Type B pancreatic cell (in vitro differentiated cells): ENCODE data around the gene NEURL1. TPM values are rescaled to one million over a fixed set of nuclear protein-coding genes. Genes with fewer than 3 reads are reported as not detected.
A peak's percentile ranks its signal among the peaks of the same experiment; 100 is the strongest.
"Not testable (repeated sequence)": the region's sequence is repeated elsewhere in the genome, so short reads cannot be mapped to it uniquely, and the experiment has no call there.

Experiments used
- DNase-seq: peaks from one replicate; pipeline ENCODE4 v3.0.0; 2021; ENCODE audit warnings: mixed read lengths; ENCODE audit not compliant: unreplicated experiment; ENCODE audit errors: extremely low spot score
- H3K27ac Mint-ChIP-seq: 2 replicates; pipeline ENCODE4 v1.8.0; 2021; ENCODE audit warnings: mild to moderate bottlenecking, mixed read lengths
- H3K27me3 Mint-ChIP-seq: 2 replicates; pipeline ENCODE4 v1.8.0; 2021; ENCODE audit warnings: mixed read lengths
- H3K36me3 Mint-ChIP-seq: 2 replicates; pipeline ENCODE4 v1.8.0; 2021; ENCODE audit warnings: mixed read lengths
- H3K4me1 Mint-ChIP-seq: one replicate; pipeline ENCODE4 v1.8.0; 2021; ENCODE audit warnings: mixed read lengths; ENCODE audit not compliant: unreplicated experiment
- H3K4me3 Mint-ChIP-seq: 2 replicates; pipeline ENCODE4 v1.8.0; 2021; ENCODE audit warnings: mild to moderate bottlenecking, mixed read lengths
- H3K9me3 Mint-ChIP-seq: 2 replicates; pipeline ENCODE4 v1.8.0; 2021; ENCODE audit warnings: mixed read lengths
- CTCF ChIP-seq: fragments of 200-600 bp; sonication (generic); conservative IDR thresholded peaks from 2 replicates; pipeline ENCODE4 v1.5.0; 2021; ENCODE audit warnings: antibody characterized with exemption, mild to moderate bottlenecking
- total RNA-seq: library from RNA; stranded (reverse); gene quantifications from 2 replicates; pipeline ENCODE4 v1.2.1, GENCODE V29; 2021; ENCODE audit warnings: low replicate concordance

The NEURL1 gene
- total RNA-seq, 1 donor from 2014 or later: 38.3 TPM

- Mint-ChIP-seq H3K27ac (peak overlapping the region; percentile 53), H3K4me3 (peak overlapping the region; percentile 5), H3K27me3 (peaks cover 37% of the 10 kb centered on the region), H3K4me1 (peaks cover 22% of the 10 kb centered on the region), H3K9me3 (no peaks in the 10 kb centered on the region), H3K36me3 (no peaks in the 10 kb centered on the region)
- DNase-seq: no peak
- TF ChIP-seq CTCF: no peak
Observed at GRCh38 chr10:103498936-103499638, 5.6 kb downstream of the NEURL1 start.

GRCh38 chr10:103499881-103500280 lies 6.4 kb downstream of the NEURL1 start:
- peaks cover 31% of the 10 kb centered on the region for H3K27me3 Mint-ChIP-seq
- TF ChIP-seq CTCF: no peak
- DNase-seq: no peak
- no peak overlapping the region for H3K27ac Mint-ChIP-seq
- no peaks in the 10 kb centered on the region for H3K36me3 Mint-ChIP-seq
- H3K4me3 Mint-ChIP-seq: peak overlapping the region; percentile 37
- H3K9me3 Mint-ChIP-seq: no peaks in the 10 kb centered on the region
- H3K4me1 Mint-ChIP-seq: peaks cover 26% of the 10 kb centered on the region

- H3K9me3 Mint-ChIP-seq: no peaks in the 10 kb centered on the region
- H3K4me3 Mint-ChIP-seq: no peak overlapping the region
- no peaks in the 10 kb centered on the region for H3K36me3 Mint-ChIP-seq
- DNase-seq: no peak
- H3K27ac Mint-ChIP-seq: peak overlapping the region; percentile 24
- H3K4me1 Mint-ChIP-seq: peaks cover 26% of the 10 kb centered on the region
- no peak for TF ChIP-seq CTCF
- peaks cover 25% of the 10 kb centered on the region for H3K27me3 Mint-ChIP-seq
Observed at GRCh38 chr10:103500481-103500880, 7.0 kb downstream of the NEURL1 start.

GRCh38 chr10:103501186-103501585 lies 7.7 kb downstream of the NEURL1 start:
- DNase-seq: no peak

GRCh38 chr10:103502849-103503660 lies 9.6 kb downstream of the NEURL1 start:
- peaks cover 40% of the 10 kb centered on the region for H3K4me1 Mint-ChIP-seq
- peaks cover 7% of the 10 kb centered on the region for H3K27me3 Mint-ChIP-seq
- H3K36me3 Mint-ChIP-seq: no peaks in the 10 kb centered on the region
- H3K9me3 Mint-ChIP-seq: no peaks in the 10 kb centered on the region
- no peak for TF ChIP-seq CTCF
- peak overlapping the region; percentile 40 for H3K4me3 Mint-ChIP-seq
- H3K27ac Mint-ChIP-seq: peak overlapping the region; percentile 66
- DNase-seq: no peak

More at GRCh38 chr10:103501186-103501585, 7.7 kb downstream of the NEURL1 start:
- Mint-ChIP-seq H3K4me3 (peak overlapping the region; percentile 24), H3K9me3 (no peaks in the 10 kb centered on the region), H3K36me3 (no peaks in the 10 kb centered on the region), H3K4me1 (peaks cover 26% of the 10 kb centered on the region), H3K27ac (peak overlapping the region; percentile 43), H3K27me3 (peaks cover 18% of the 10 kb centered on the region)
- no peak for TF ChIP-seq CTCF

GRCh38 chr10:103503777-103504176 lies 10.3 kb downstream of the NEURL1 start:
- H3K27me3 Mint-ChIP-seq, H3K36me3 Mint-ChIP-seq: not testable (repeated sequence)

More at GRCh38 chr10:103503777-103504176, 10.3 kb downstream of the NEURL1 start:
- DNase-seq, H3K4me3 Mint-ChIP-seq, H3K9me3 Mint-ChIP-seq: not testable (repeated sequence)
- H3K27ac Mint-ChIP-seq: peak overlapping the region; percentile 68
- H3K4me1 Mint-ChIP-seq: peaks cover 44% of the 10 kb centered on the region
